Mesendoderm (in vitro differentiated cells): ENCODE data around the gene TRIM41.

Experiments used
- DNase-seq: peaks from one replicate; pipeline ENCODE4 v3.0.0; 2013
- H2AK5ac ChIP-seq: 2 replicates; pipeline ENCODE4 v1.6.1; 2013; ENCODE audit warnings: low read length, inconsistent platforms
- H2BK120ac ChIP-seq: 2 replicates; pipeline ENCODE4 v1.6.1; 2013; ENCODE audit warnings: low read depth, mild to moderate bottlenecking, low read length, moderate library complexity, mixed read lengths
- H2BK15ac ChIP-seq: replicated peaks from 2 replicates; pipeline ENCODE4 v1.6.1; 2013; ENCODE audit warnings: low read depth, mild to moderate bottlenecking, moderate library complexity
- H2BK5ac ChIP-seq: 2 replicates; pipeline ENCODE4 v1.6.1; 2013; ENCODE audit warnings: low read length, inconsistent platforms
- H3K18ac ChIP-seq: 2 replicates; pipeline ENCODE4 v1.6.1; 2013; ENCODE audit warnings: mild to moderate bottlenecking, low read length, mixed read lengths
- H3K23ac ChIP-seq: one replicate; pipeline ENCODE4 v1.6.1; 2013; ENCODE audit warnings: low read length
- H3K27ac ChIP-seq: 2 replicates; pipeline ENCODE4 v1.5.1; 2013; ENCODE audit warnings: low read depth, mild to moderate bottlenecking, inconsistent platforms, low read length, moderate library complexity
- H3K27me3 ChIP-seq: 2 replicates; pipeline ENCODE4 v1.6.1; 2013; ENCODE audit warnings: low read length, control low read depth, mild to moderate bottlenecking, inconsistent platforms; ENCODE audit not compliant: insufficient read depth, poor library complexity
- H3K36me3 ChIP-seq: 2 replicates; pipeline ENCODE4 v1.6.1; 2013; ENCODE audit warnings: low read length, inconsistent platforms; ENCODE audit not compliant: control insufficient read depth, insufficient read depth
- H3K4ac ChIP-seq: one replicate; pipeline ENCODE4 v1.6.1; 2013; ENCODE audit warnings: low read depth, mild to moderate bottlenecking, low read length, moderate library complexity
- H3K4me1 ChIP-seq: 2 replicates; pipeline ENCODE4 v1.6.1; 2013; ENCODE audit warnings: low read depth, low read length, inconsistent platforms; ENCODE audit not compliant: control insufficient read depth
- H3K4me2 ChIP-seq: 2 replicates; pipeline ENCODE4 v1.6.1; 2013; ENCODE audit warnings: low read length
- H3K4me3 ChIP-seq: 2 replicates; pipeline ENCODE4 v1.5.1; 2013; ENCODE audit warnings: mild to moderate bottlenecking, low read length
- H3K56ac ChIP-seq: one replicate; pipeline ENCODE4 v1.6.1; 2013; ENCODE audit warnings: low read length
- H3K79me1 ChIP-seq: 2 replicates; pipeline ENCODE4 v1.6.1; 2013; ENCODE audit warnings: low read length, inconsistent platforms
- H3K79me2 ChIP-seq: 2 replicates; pipeline ENCODE4 v1.6.1; 2013; ENCODE audit warnings: mild to moderate bottlenecking, low read length; ENCODE audit not compliant: control insufficient read depth, insufficient read depth
- H3K9ac ChIP-seq: 2 replicates; pipeline ENCODE4 v1.6.1; 2013; ENCODE audit warnings: low read length, inconsistent platforms
- H4K5ac ChIP-seq: one replicate; pipeline ENCODE4 v1.6.1; 2013; ENCODE audit warnings: low read length
- H4K8ac ChIP-seq: one replicate; pipeline ENCODE4 v1.6.1; 2013; ENCODE audit warnings: low read depth, mild to moderate bottlenecking, control low read depth, low read length, moderate library complexity
- WGBS: extraction: QIAGEN DNeasy Blood & Tissue Kit; methylation state at CpG from one replicate; pipeline ENCODE4 v1.1.7; 2013; ENCODE audit warnings: low lambda C conversion rate, missing lambda C conversion rate; ENCODE audit not compliant: insufficient coverage; ENCODE audit errors: extremely low coverage; 5-methylcytosine and 5-hydroxymethylcytosine counted together

The TRIM41 gene

DNA sequence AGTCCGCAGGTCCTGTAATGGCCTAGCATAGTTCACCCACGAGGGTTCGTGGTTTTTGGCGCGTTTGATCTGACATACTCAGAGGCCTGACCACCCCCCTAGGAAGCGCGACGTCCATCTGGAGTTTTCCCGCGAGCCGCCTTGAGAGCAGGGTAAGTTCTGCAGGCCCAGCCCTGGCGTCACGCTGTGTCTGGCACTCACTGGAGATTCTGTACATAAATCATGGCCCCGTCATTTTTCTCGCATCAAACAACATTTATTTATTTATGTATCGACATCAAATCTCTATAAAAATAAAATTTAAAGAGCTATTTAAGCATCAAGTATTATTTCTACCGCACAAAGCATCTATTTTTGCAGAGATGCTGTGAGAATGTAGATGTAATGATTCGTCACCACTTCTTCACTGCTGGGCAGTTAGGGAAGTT, 437 bp upstream of the TRIM41 start:
- H3K4me2 ChIP-seq, result peak overlapping the region; percentile 97
- H2BK15ac ChIP-seq, result no peak overlapping the region
- H2BK5ac ChIP-seq, result no peak overlapping the region
- peak overlapping the region; percentile 87 for H3K9ac ChIP-seq
- H3K56ac ChIP-seq, result peak overlapping the region; percentile 96
- no peak overlapping the region for H4K8ac ChIP-seq
- no peak for DNase-seq
- no peak overlapping the region for H3K4ac ChIP-seq
- H3K23ac ChIP-seq, result no peak overlapping the region
- peaks cover 2% of the 10 kb centered on the region for H3K79me2 ChIP-seq
- peaks cover 4% of the 10 kb centered on the region for H3K4me1 ChIP-seq
- H2BK120ac ChIP-seq, result no peak overlapping the region
- peak overlapping the region; percentile 51 for H3K18ac ChIP-seq
- no peak overlapping the region for H3K27ac ChIP-seq
- no peak overlapping the region for H4K5ac ChIP-seq
- no peaks in the 10 kb centered on the region for H3K36me3 ChIP-seq
- H3K27me3 ChIP-seq, result no peaks in the 10 kb centered on the region
- peak overlapping the region; percentile 84 for H3K4me3 ChIP-seq
- H3K79me1 ChIP-seq, result peaks cover 5% of the 10 kb centered on the region
- H2AK5ac ChIP-seq, result no peak overlapping the region
- WGBS, result no CpG with 5 or more reads among the region's 18 CpGs

DNA sequence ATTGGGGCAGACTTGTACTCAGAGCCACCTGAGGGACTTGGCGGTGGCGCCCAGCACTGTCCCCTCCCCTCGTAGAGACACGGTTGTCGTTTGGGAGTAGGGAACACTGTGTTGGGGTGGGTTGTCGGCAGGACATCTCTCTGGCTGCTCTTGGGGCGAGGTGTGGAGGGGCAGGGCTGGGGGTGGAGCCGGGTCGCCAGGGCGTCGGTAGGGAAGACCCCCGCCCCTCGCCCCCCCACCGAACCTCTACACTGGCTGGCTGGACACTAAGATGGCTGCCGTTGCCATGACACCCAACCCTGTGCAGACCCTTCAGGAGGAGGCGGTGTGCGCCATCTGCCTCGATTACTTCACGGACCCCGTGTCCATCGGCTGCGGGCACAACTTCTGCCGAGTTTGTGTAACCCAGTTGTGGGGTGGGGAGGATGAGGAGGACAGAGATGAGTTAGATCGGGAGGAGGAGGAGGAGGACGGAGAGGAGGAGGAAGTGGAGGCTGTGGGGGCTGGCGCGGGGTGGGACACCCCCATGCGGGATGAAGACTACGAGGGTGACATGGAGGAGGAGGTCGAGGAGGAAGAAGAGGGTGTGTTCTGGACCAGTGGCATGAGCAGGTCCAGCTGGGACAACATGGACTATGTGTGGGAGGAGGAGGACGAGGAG, 778 bp downstream of the TRIM41 start:
- Histone ChIP-seq H3K56ac (peak overlapping the region; percentile 99), H3K4me3 (peak overlapping the region; percentile 63), H4K5ac (no peak overlapping the region), H3K4me2 (peak overlapping the region; percentile 93), H3K9ac (peak overlapping the region; percentile 97), H3K18ac (peak overlapping the region; percentile 13), H2BK120ac (no peak overlapping the region), H3K36me3 (no peaks in the 10 kb centered on the region), H3K79me1 (peaks cover 5% of the 10 kb centered on the region), H2BK15ac (no peak overlapping the region), H3K27ac (peak overlapping the region; percentile 80), H3K23ac (peak overlapping the region; percentile 29), H4K8ac (no peak overlapping the region), H3K4me1 (peaks cover 4% of the 10 kb centered on the region), H3K79me2 (peaks cover 2% of the 10 kb centered on the region), H3K4ac (no peak overlapping the region), H2AK5ac (peak overlapping the region; percentile 59), H3K27me3 (no peaks in the 10 kb centered on the region), H2BK5ac (peak overlapping the region; percentile 97)
- WGBS, result no CpG with 5 or more reads among the region's 31 CpGs
- peak; percentile 93 for DNase-seq

DNA sequence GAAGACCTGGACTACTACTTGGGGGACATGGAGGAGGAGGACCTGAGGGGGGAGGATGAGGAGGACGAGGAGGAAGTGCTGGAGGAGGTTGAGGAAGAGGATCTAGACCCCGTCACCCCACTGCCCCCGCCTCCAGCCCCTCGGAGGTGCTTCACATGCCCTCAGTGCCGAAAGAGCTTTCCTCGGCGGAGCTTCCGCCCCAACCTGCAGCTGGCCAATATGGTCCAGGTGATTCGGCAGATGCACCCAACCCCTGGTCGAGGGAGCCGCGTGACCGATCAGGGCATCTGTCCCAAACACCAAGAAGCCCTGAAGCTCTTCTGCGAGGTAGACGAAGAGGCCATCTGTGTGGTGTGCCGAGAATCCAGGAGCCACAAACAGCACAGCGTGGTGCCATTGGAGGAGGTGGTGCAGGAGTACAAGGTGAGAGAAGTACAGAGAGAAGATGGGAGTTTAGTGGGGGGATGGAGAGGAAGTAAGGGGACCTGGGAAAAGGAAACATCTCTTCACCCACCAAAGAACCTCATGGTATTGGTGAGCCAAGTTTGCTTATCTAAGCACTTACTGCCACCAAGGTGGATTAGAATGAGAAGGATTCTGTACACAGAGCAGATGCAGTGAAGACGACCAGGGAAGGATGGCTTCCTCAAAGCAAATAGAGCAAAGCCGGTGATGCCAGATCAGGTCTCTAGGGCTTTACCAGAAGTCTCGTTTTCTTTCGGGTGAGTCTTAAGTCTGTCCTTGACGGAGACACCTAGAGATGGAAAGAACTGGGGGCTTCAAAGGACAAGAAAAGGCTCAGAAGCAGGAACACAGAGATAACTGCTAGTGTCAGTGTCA, 1.5 kb downstream of the TRIM41 start:
- no peak overlapping the region for H3K4ac ChIP-seq
- peak overlapping the region; percentile 59 for H2AK5ac ChIP-seq
- no peak overlapping the region for H4K8ac ChIP-seq
- peak overlapping the region; percentile 51 for H2BK5ac ChIP-seq
- no peak for DNase-seq
- H2BK120ac ChIP-seq, result no peak overlapping the region
- peak overlapping the region; percentile 99 for H3K56ac ChIP-seq
- peak overlapping the region; percentile 63 for H3K4me3 ChIP-seq
- H2BK15ac ChIP-seq, result no peak overlapping the region
- H4K5ac ChIP-seq, result no peak overlapping the region
- peaks cover 5% of the 10 kb centered on the region for H3K79me1 ChIP-seq
- peak overlapping the region; percentile 97 for H3K9ac ChIP-seq
- peak overlapping the region; percentile 79 for H3K4me2 ChIP-seq
- no peaks in the 10 kb centered on the region for H3K27me3 ChIP-seq
- H3K18ac ChIP-seq, result no peak overlapping the region
- H3K23ac ChIP-seq, result peak overlapping the region; percentile 29
- WGBS, result no CpG with 5 or more reads among the region's 22 CpGs
- H3K4me1 ChIP-seq, result peaks cover 4% of the 10 kb centered on the region
- H3K79me2 ChIP-seq, result peaks cover 2% of the 10 kb centered on the region
- H3K36me3 ChIP-seq, result no peaks in the 10 kb centered on the region
- H3K27ac ChIP-seq, result no peak overlapping the region

DNA sequence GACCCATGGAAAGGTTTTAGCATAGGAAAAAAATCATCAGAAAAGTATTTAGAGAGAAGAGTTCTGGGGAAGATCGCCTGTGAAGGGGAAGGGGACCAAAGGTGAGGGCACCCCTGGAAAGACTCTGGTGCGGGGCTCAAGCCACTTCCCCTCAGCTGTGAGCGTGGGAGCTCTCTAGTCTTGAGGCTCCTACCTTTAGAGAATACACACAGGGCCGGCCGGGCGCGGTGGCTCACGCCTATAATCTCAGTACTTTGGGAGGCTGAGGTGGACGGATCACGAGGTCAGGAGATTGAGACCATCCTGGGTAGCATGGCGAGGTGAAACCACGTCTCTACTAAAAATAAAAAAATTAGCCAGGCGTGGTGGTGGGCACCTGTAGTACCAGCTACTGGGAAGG, 6.9 kb downstream of the TRIM41 start:
- Histone ChIP-seq H4K5ac (no peak overlapping the region), H3K4ac (no peak overlapping the region), H3K79me2 (no peaks in the 10 kb centered on the region), H3K27ac (no peak overlapping the region), H3K36me3 (peaks cover 4% of the 10 kb centered on the region), H3K23ac (no peak overlapping the region), H3K56ac (no peak overlapping the region), H3K4me2 (no peak overlapping the region), H3K9ac (no peak overlapping the region), H4K8ac (no peak overlapping the region), H2AK5ac (no peak overlapping the region), H3K18ac (no peak overlapping the region), H2BK15ac (no peak overlapping the region), H2BK5ac (no peak overlapping the region), H3K27me3 (no peaks in the 10 kb centered on the region), H3K4me1 (no peaks in the 10 kb centered on the region), H3K4me3 (no peak overlapping the region), H2BK120ac (no peak overlapping the region), H3K79me1 (peaks cover 2% of the 10 kb centered on the region)
- no CpG with 5 or more reads among the region's 13 CpGs for WGBS
- no peak for DNase-seq

DNA sequence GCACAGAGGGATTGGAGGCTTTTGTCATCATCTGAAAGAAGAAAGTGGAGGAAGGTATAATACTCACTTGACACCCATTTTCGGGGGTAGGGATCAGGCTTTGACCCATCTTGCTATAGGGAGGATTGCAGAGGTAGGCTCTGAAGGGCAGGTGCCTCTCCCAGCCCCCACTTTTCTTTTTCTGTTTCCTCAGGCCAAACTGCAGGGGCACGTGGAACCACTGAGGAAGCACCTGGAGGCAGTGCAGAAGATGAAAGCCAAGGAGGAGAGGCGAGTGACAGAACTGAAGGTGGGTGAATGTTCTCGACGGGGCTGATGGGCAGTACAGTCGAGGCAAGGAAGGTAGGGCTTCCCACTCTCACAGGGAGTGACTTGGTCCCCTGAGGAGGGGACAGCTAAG, 7.5 kb downstream of the TRIM41 start:
- no peak overlapping the region for H4K8ac ChIP-seq
- no peak overlapping the region for H2BK5ac ChIP-seq
- H3K36me3 ChIP-seq, result peaks cover 4% of the 10 kb centered on the region
- H3K27ac ChIP-seq, result no peak overlapping the region
- no peaks in the 10 kb centered on the region for H3K27me3 ChIP-seq
- no peak overlapping the region for H2BK120ac ChIP-seq
- no peaks in the 10 kb centered on the region for H3K79me2 ChIP-seq
- no peak overlapping the region for H3K18ac ChIP-seq
- H3K23ac ChIP-seq, result no peak overlapping the region
- WGBS, result no CpG with 5 or more reads among the region's 6 CpGs
- DNase-seq, result no peak
- no peak overlapping the region for H2AK5ac ChIP-seq
- H3K4me2 ChIP-seq, result no peak overlapping the region
- H2BK15ac ChIP-seq, result no peak overlapping the region
- H3K9ac ChIP-seq, result no peak overlapping the region
- no peak overlapping the region for H3K4ac ChIP-seq
- no peak overlapping the region for H3K56ac ChIP-seq
- no peaks in the 10 kb centered on the region for H3K4me1 ChIP-seq
- H3K79me1 ChIP-seq, result peaks cover 2% of the 10 kb centered on the region
- H4K5ac ChIP-seq, result no peak overlapping the region
- no peak overlapping the region for H3K4me3 ChIP-seq
